GM23338 (cell line): ENCODE results near the gene IL6. TPM values are rescaled to one million over a fixed set of nuclear protein-coding genes. Genes with fewer than 3 reads are reported as not detected.

Experiments used
- ATAC-seq: fragments of 200-7000 bp; cut with Tn5 transposase; 3 replicates; pipeline ENCODE4 v1.9.1; 2020
- DNase-seq: peaks from one replicate; pipeline ENCODE4 v3.0.0-alpha.2; 2015; ENCODE audit warnings: low spot score
- H2AFZ ChIP-seq: fragments of 200-600 bp; sonication (generic); 2 replicates; pipeline ENCODE4 v1.8.0; 2016; ENCODE audit warnings: antibody characterized with exemption, mild to moderate bottlenecking, moderate library complexity
- H3F3A ChIP-seq: fragments of 200-600 bp; sonication (generic); replicated peaks from 2 replicates; pipeline ENCODE4 v1.8.0; 2017; ENCODE audit warnings: antibody characterized with exemption, mixed run types, low read depth
- H3K27ac ChIP-seq: fragments of 200-600 bp; sonication (generic); 2 replicates; pipeline ENCODE4 v1.6.1; 2016; ENCODE audit warnings: low read depth
- H3K27me3 ChIP-seq: fragments of 200-600 bp; sonication (generic); 2 replicates; pipeline ENCODE4 v1.8.0; 2016; ENCODE audit warnings: mild to moderate bottlenecking, mixed run types, moderate library complexity; ENCODE audit not compliant: insufficient read depth
- H3K36me3 ChIP-seq: fragments of 200-600 bp; sonication (generic); 2 replicates; pipeline ENCODE4 v1.8.0; 2016; ENCODE audit warnings: mild to moderate bottlenecking; ENCODE audit not compliant: insufficient read depth
- H3K4me1 ChIP-seq: fragments of 200-600 bp; sonication (generic); 2 replicates; pipeline ENCODE4 v1.8.0; 2016; ENCODE audit warnings: mild to moderate bottlenecking, moderate library complexity; ENCODE audit not compliant: insufficient read depth
- H3K4me2 ChIP-seq: fragments of 200-600 bp; sonication (generic); 2 replicates; pipeline ENCODE4 v1.7.1; 2017; ENCODE audit warnings: mixed run types
- H3K4me3 ChIP-seq: fragments of 200-600 bp; sonication (generic); 2 replicates; pipeline ENCODE4 v1.6.1; 2016; ENCODE audit warnings: mixed run types
- H3K79me2 ChIP-seq: fragments of 200-600 bp; sonication (generic); replicated peaks from 2 replicates; pipeline ENCODE4 v1.8.0; 2017; ENCODE audit warnings: mild to moderate bottlenecking; ENCODE audit not compliant: insufficient read depth
- H3K9me2 ChIP-seq: fragments of 200-600 bp; sonication (generic); 2 replicates; pipeline ENCODE4 v1.8.0; 2017; ENCODE audit not compliant: insufficient read depth
- H4K20me1 ChIP-seq: fragments of 200-600 bp; sonication (generic); replicated peaks from 2 replicates; pipeline ENCODE4 v1.8.0; 2017; ENCODE audit warnings: mild to moderate bottlenecking; ENCODE audit not compliant: insufficient read depth
- H3K27ac Mint-ChIP-seq: 2 replicates; pipeline ENCODE4 v1.8.0; 2020; ENCODE audit warnings: inconsistent platforms, mild to moderate bottlenecking, moderate library complexity, mixed read lengths
- H3K27me3 Mint-ChIP-seq: 3 replicates; pipeline ENCODE4 v1.8.0; 2022; ENCODE audit warnings: low read depth, mild to moderate bottlenecking, moderate library complexity, mixed read lengths, inconsistent platforms; ENCODE audit not compliant: insufficient read depth, poor library complexity
- H3K36me3 Mint-ChIP-seq: 3 replicates; pipeline ENCODE4 v1.8.0; 2021; ENCODE audit warnings: low read depth, mild to moderate bottlenecking, inconsistent platforms, moderate library complexity, mixed read lengths
- H3K4me1 Mint-ChIP-seq: 3 replicates; pipeline ENCODE4 v1.8.0; 2020; ENCODE audit warnings: mild to moderate bottlenecking, inconsistent platforms, mixed read lengths
- H3K4me3 Mint-ChIP-seq: 3 replicates; pipeline ENCODE4 v1.8.0; 2021; ENCODE audit warnings: moderate library complexity, mild to moderate bottlenecking, inconsistent platforms, mixed read lengths
- H3K9me3 Mint-ChIP-seq: 3 replicates; pipeline ENCODE4 v1.8.0; 2020; ENCODE audit warnings: moderate library complexity, mild to moderate bottlenecking, inconsistent platforms, mixed read lengths
- CREB1 ChIP-seq: fragments of 250-450 bp; sonication (Bioruptor Pico); IDR thresholded peaks from 2 replicates; pipeline ENCODE4 v1.5.0; 2020; ENCODE audit warnings: low read depth, mild to moderate bottlenecking, moderate library complexity
- EZH2 ChIP-seq: fragments of 200-600 bp; sonication (generic); IDR thresholded peaks from one replicate; pipeline ENCODE4 v1.8.0; 2017; ENCODE audit warnings: antibody characterized with exemption, mild to moderate bottlenecking, low read depth; ENCODE audit not compliant: unreplicated experiment
- JUNB ChIP-seq: IDR thresholded peaks from one replicate; pipeline ENCODE4 v1.6.1; 2016; ENCODE audit warnings: antibody characterized with exemption; ENCODE audit not compliant: unreplicated experiment
- NANOG ChIP-seq: IDR thresholded peaks from 2 replicates; pipeline ENCODE4 v1.6.1; 2016; ENCODE audit warnings: antibody characterized with exemption, borderline replicate concordance
- POLR2AphosphoS5 ChIP-seq: IDR thresholded peaks from 2 replicates; pipeline ENCODE4 v1.6.1; 2016; ENCODE audit warnings: antibody characterized with exemption, low read depth
- STAT1 ChIP-seq: IDR thresholded peaks from one replicate; pipeline ENCODE4 v1.6.1; 2016; ENCODE audit warnings: antibody characterized with exemption; ENCODE audit not compliant: unreplicated experiment
- ZNF114 ChIP-seq: fragments of 250-450 bp; sonication (Bioruptor Pico); IDR thresholded peaks from 2 replicates; pipeline ENCODE4 v1.5.0; 2020; ENCODE audit warnings: mild to moderate bottlenecking, moderate library complexity
- ZNF331 ChIP-seq: fragments of 250-450 bp; sonication (Bioruptor Pico); IDR thresholded peaks from 2 replicates; pipeline ENCODE4 v1.5.0; 2020; ENCODE audit warnings: low read depth, mild to moderate bottlenecking, moderate library complexity
- polyA plus RNA-seq: library from polyadenylated mRNA; unstranded; fragments of >200 nt; fragmentation: Nextera tagmentation; extraction: Ambion mirVana; gene quantifications from 2 replicates; pipeline ENCODE4 v1.2.1, GENCODE V29; 2016
- total RNA-seq: library from RNA; depleted of rRNA; stranded (reverse); fragments of >200 nt; shearing (Covaris generic); gene quantifications from 2 replicates; pipeline ENCODE4 v1.2.3, GENCODE V29; 2014
- TF ChIP-seq, protein P1 (sequence below): fragments of 250-450 bp; sonication (Bioruptor Pico); IDR thresholded peaks from 2 replicates; pipeline ENCODE4 v1.5.0; 2020; ENCODE audit warnings: mild to moderate bottlenecking, moderate library complexity
- TF ChIP-seq, protein P2 (sequence below), 2 experiments: fragments of 200-600 bp in 1 of 2; sonication (generic) in 1 of 2; conservative IDR thresholded peaks; 2 replicates each; pipeline versions ENCODE4 v1.5.1 to v1.6.1; 2016 to 2017; ENCODE audit warnings: antibody characterized with exemption in 2 of 2, low read depth in 2 of 2, mild to moderate bottlenecking in 2 of 2, moderate library complexity in 1 of 2
- TF ChIP-seq, protein P3 (sequence below): IDR thresholded peaks from one replicate; pipeline ENCODE4 v1.6.1; 2018; ENCODE audit warnings: antibody characterized with exemption; ENCODE audit not compliant: unreplicated experiment

Gene IL6
- total and polyA plus RNA-seq, 2 experiments from 2014 or later, result 1.6 TPM; not detected in 1

DNA sequence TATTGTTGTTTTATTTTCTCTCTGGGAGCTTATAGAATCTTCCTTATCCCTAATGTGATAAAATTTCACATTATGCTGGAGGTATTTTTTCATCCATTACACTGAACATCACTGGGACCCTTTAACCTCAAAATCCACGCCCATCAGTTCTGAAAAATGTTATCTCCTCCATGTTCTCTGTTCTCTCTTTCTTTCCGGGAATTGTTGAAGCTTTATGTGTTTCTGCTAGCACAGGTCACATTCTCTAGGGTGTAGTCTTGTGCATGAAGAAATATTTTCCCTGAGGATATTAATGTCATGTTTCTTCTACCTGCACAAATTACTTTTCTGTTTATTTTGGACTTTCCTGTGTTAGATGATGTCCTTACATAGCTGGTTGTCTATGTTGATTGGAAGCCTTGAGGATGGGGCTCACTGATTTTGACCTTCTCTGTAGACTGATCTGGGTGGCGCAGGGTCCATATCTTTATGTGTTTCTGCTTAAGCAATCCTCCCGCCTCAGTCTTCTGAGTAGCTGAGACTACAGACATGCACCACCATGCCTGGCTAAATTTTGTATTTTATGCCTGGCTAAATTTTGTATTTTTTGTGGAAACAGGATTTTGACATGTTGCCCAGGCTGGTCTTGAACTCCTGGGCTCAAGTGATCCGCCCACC, 31.4 kb upstream of the IL6 start (continued):
- no peak for TF ChIP-seq EZH2
- no peak for TF ChIP-seq CREB1 (CRISPR knock-in tag)
- TF ChIP-seq ZNF114 (CRISPR knock-in tag), result no peak
- no peak for TF ChIP-seq NANOG

DNA sequence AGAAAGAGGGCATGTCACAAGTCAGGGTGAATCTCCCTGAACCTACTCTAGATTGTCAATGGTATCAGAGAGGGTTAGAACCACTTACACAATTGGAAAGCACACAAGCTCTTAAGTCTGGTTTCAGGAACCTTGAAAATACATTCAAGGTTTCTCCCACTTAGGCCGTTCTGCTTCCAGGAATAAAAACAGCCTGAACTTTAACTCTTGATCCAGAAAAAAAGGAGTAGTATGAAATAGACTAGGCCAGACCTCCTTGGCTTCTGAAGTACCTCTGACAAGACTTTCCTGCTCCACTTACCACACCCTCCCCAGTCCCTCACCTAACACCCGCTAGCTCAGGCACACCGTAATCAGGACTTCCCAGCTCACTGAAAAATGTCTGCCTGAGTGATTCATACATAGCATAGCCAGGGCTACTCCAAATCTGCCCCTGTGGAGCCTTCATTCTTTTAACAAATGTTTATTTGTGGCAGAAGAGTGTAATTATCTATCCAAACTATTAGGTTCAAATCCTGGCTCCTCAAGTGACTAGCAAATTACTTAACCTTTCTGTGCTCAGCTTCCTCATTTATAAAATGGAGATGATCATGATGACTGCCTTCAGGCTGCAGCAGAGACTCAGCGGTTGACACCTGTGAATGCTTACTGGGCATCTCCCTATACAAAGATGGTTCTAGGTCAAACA, 30.3 kb upstream of the IL6 start:
- Histone ChIP-seq H3K79me2 (no peaks in the 10 kb centered on the region), H3K4me2 (no peak overlapping the region), H3F3A (no peaks in the 10 kb centered on the region), H3K4me1 (no peaks in the 10 kb centered on the region), H3K27me3 (no peaks in the 10 kb centered on the region), H3K9me2 (peaks cover 3% of the 10 kb centered on the region; the same call in 1 of the 2 replicates), H3K4me3 (no peak overlapping the region), H3K36me3 (no peaks in the 10 kb centered on the region), H3K27ac (no peak overlapping the region), H2AFZ (peak overlapping the region; percentile 81; the same call in 1 of the 2 replicates), H4K20me1 (no peaks in the 10 kb centered on the region)
- DNase-seq (no peak), ATAC-seq (no peak)
- peaks cover 1% of the 10 kb centered on the region for H3K27me3 Mint-ChIP-seq
- H3K4me1 Mint-ChIP-seq, result peaks cover 4% of the 10 kb centered on the region; the same call in 2 of the 3 replicates
- no peaks in the 10 kb centered on the region for H3K9me3 Mint-ChIP-seq
- no peak overlapping the region for H3K27ac Mint-ChIP-seq
- no peaks in the 10 kb centered on the region for H3K36me3 Mint-ChIP-seq
- no peak overlapping the region for H3K4me3 Mint-ChIP-seq
- TF ChIP-seq POLR2AphosphoS5 (no peak), CREB1 (CRISPR knock-in tag) (no peak), STAT1 (no peak), ZNF331 (CRISPR knock-in tag) (no peak), JUNB (no peak), EZH2 (no peak), NANOG (no peak)
- TF ChIP-seq, protein P1, sequence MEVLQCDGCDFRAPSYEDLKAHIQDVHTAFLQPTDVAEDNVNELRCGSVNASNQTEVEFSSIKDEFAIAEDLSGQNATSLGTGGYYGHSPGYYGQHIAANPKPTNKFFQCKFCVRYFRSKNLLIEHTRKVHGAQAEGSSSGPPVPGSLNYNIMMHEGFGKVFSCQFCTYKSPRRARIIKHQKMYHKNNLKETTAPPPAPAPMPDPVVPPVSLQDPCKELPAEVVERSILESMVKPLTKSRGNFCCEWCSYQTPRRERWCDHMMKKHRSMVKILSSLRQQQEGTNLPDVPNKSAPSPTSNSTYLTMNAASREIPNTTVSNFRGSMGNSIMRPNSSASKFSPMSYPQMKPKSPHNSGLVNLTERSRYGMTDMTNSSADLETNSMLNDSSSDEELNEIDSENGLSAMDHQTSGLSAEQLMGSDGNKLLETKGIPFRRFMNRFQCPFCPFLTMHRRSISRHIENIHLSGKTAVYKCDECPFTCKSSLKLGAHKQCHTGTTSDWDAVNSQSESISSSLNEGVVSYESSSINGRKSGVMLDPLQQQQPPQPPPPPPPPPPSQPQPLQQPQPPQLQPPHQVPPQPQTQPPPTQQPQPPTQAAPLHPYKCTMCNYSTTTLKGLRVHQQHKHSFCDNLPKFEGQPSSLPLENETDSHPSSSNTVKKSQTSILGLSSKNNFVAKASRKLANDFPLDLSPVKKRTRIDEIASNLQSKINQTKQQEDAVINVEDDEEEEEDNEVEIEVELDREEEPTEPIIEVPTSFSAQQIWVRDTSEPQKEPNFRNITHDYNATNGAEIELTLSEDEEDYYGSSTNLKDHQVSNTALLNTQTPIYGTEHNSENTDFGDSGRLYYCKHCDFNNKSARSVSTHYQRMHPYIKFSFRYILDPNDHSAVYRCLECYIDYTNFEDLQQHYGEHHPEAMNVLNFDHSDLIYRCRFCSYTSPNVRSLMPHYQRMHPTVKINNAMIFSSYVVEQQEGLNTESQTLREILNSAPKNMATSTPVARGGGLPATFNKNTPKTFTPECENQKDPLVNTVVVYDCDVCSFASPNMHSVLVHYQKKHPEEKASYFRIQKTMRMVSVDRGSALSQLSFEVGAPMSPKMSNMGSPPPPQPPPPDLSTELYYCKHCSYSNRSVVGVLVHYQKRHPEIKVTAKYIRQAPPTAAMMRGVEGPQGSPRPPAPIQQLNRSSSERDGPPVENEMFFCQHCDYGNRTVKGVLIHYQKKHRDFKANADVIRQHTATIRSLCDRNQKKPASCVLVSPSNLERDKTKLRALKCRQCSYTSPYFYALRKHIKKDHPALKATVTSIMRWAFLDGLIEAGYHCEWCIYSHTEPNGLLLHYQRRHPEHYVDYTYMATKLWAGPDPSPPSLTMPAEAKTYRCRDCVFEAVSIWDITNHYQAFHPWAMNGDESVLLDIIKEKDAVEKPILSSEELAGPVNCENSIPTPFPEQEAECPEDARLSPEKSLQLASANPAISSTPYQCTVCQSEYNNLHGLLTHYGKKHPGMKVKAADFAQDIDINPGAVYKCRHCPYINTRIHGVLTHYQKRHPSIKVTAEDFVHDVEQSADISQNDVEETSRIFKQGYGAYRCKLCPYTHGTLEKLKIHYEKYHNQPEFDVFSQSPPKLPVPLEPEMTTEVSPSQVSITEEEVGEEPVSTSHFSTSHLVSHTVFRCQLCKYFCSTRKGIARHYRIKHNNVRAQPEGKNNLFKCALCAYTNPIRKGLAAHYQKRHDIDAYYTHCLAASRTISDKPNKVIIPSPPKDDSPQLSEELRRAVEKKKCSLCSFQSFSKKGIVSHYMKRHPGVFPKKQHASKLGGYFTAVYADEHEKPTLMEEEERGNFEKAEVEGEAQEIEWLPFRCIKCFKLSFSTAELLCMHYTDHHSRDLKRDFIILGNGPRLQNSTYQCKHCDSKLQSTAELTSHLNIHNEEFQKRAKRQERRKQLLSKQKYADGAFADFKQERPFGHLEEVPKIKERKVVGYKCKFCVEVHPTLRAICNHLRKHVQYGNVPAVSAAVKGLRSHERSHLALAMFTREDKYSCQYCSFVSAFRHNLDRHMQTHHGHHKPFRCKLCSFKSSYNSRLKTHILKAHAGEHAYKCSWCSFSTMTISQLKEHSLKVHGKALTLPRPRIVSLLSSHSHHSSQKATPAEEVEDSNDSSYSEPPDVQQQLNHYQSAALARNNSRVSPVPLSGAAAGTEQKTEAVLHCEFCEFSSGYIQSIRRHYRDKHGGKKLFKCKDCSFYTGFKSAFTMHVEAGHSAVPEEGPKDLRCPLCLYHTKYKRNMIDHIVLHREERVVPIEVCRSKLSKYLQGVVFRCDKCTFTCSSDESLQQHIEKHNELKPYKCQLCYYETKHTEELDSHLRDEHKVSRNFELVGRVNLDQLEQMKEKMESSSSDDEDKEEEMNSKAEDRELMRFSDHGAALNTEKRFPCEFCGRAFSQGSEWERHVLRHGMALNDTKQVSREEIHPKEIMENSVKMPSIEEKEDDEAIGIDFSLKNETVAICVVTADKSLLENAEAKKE, result no peak
- TF ChIP-seq, protein P2, sequence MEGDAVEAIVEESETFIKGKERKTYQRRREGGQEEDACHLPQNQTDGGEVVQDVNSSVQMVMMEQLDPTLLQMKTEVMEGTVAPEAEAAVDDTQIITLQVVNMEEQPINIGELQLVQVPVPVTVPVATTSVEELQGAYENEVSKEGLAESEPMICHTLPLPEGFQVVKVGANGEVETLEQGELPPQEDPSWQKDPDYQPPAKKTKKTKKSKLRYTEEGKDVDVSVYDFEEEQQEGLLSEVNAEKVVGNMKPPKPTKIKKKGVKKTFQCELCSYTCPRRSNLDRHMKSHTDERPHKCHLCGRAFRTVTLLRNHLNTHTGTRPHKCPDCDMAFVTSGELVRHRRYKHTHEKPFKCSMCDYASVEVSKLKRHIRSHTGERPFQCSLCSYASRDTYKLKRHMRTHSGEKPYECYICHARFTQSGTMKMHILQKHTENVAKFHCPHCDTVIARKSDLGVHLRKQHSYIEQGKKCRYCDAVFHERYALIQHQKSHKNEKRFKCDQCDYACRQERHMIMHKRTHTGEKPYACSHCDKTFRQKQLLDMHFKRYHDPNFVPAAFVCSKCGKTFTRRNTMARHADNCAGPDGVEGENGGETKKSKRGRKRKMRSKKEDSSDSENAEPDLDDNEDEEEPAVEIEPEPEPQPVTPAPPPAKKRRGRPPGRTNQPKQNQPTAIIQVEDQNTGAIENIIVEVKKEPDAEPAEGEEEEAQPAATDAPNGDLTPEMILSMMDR (conservative IDR thresholded peaks at IDR 0.05; ENCODE audit: low read depth in 2 of 2), result no peak
- TF ChIP-seq, protein P3, sequence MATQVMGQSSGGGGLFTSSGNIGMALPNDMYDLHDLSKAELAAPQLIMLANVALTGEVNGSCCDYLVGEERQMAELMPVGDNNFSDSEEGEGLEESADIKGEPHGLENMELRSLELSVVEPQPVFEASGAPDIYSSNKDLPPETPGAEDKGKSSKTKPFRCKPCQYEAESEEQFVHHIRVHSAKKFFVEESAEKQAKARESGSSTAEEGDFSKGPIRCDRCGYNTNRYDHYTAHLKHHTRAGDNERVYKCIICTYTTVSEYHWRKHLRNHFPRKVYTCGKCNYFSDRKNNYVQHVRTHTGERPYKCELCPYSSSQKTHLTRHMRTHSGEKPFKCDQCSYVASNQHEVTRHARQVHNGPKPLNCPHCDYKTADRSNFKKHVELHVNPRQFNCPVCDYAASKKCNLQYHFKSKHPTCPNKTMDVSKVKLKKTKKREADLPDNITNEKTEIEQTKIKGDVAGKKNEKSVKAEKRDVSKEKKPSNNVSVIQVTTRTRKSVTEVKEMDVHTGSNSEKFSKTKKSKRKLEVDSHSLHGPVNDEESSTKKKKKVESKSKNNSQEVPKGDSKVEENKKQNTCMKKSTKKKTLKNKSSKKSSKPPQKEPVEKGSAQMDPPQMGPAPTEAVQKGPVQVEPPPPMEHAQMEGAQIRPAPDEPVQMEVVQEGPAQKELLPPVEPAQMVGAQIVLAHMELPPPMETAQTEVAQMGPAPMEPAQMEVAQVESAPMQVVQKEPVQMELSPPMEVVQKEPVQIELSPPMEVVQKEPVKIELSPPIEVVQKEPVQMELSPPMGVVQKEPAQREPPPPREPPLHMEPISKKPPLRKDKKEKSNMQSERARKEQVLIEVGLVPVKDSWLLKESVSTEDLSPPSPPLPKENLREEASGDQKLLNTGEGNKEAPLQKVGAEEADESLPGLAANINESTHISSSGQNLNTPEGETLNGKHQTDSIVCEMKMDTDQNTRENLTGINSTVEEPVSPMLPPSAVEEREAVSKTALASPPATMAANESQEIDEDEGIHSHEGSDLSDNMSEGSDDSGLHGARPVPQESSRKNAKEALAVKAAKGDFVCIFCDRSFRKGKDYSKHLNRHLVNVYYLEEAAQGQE, result no peak
